SK-MEL-5 (cell line): Measurements from ENCODE around the gene PKN1. TPM values are rescaled to one million over a fixed set of nuclear protein-coding genes. Genes with fewer than 3 reads are reported as not detected.

Experiments
- DNase-seq: peaks from one replicate; pipeline ENCODE4 v3.0.0-alpha.2; 2016; ENCODE audit warnings: low read depth, low spot score
- in situ Hi-C: cut with HindIII; loops from 2 replicates; pipeline ENCODE4 v1.10.0; 2016; ENCODE audit warnings: low sequenced_read_pairs, high pct_unique_total_duplicates, low pct_unique_long_range_greater_than_20kb
- small RNA-seq, 2 experiments: library from RNA; depleted of rRNA; stranded (forward); fragments of <200 nt; gene quantifications; one replicate each; pipeline ENCODE3, GENCODE V24; 2014
- total RNA-seq: library from RNA; depleted of rRNA; stranded (reverse); fragments of >200 nt; shearing (Covaris generic); gene quantifications from 2 replicates; pipeline ENCODE4 v1.2.3, GENCODE V29; 2014; rRNA removed

PKN1 gene
- total RNA-seq, 1 experiment from 2014 or later = 31.1 TPM

DNA sequence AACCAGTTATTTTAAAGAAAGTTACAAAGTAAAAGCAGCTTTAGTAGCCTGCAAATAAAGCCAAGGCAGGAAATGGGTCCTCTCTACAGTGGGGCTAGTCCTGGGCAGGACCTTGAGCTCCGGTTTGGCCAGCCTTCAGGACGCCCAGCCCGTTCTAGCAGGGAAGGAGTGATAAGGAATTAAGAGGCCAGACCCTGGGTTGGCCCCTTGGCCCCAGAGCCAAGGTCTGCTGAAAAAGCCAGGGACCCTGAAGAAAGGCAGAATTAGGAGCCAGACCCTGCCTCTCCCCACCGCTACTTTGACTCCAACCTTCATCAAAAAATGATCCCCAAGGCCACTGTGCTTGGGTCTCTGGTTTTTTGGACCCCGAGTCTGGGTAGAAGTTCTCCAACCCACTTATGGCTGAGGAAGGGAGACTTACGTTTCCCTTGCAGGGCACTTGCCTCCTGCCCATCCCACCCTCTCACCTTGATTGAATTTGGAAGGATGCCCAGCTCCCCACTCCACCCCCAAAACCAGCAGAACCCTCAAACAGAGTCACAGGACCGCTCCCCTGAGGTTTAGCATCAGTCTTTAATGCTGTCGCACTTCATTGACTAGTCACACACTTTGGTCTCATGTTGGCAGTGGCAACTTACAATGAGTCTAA, 81.2 kb downstream of the PKN1 start:
- in situ Hi-C loops = no loop called here
- no peak for DNase-seq

DNA sequence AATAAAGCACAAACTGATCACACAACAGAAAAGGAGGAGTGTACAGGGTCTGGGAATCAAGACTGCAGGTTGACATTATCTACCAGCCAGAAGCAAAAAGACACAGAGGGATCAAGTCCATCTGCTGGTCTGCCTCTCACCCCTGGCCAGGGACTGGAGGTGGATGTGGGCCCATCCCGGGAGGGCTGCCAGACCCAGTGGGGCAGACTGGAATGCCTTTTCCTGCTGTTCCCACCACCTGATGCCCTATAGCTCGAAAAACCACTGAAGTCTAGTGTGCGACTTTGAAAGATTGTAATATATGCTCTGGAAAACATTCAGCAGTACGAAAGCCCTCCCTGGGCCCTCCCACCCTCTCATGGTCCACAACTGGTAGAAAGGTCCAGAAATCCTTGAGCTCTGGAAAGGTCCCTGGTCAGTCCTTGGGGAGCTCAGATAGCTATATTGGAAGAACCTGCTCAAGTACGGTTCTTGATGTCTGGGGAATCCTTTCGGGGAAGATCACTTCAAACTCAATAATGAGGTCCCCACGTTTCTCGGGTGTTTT, 82.5 kb downstream of the PKN1 start:
- no peak for DNase-seq
- in situ Hi-C loops = no loop called here

GRCh38 chr19:14516048-14516534, 83.0 kb downstream of the PKN1 start:
- in situ Hi-C loops = no loop called here
- no peak for DNase-seq

- in situ Hi-C loops = no loop called here
- DNase-seq = no peak
Observed at GRCh38 chr19:14516746-14517438, 83.8 kb downstream of the PKN1 start.

- DNase-seq = no peak
- in situ Hi-C loops = no loop called here
Observed at GRCh38 chr19:14517446-14517839, 84.3 kb downstream of the PKN1 start.

GRCh38 chr19:14517840-14518505, 84.9 kb downstream of the PKN1 start, which contains the start of gene DNAJB1:
Gene DNAJB1 (minus strand): TSS chr19:14518397. CDS start chr19:14518349, 48 bp downstream.
- DNase-seq = peak; percentile 58
- in situ Hi-C loops = no loop called here

- in situ Hi-C loops = no loop called here
- no peak for DNase-seq
Observed at GRCh38 chr19:14519245-14519859, 86.2 kb downstream of the PKN1 start.

DNA sequence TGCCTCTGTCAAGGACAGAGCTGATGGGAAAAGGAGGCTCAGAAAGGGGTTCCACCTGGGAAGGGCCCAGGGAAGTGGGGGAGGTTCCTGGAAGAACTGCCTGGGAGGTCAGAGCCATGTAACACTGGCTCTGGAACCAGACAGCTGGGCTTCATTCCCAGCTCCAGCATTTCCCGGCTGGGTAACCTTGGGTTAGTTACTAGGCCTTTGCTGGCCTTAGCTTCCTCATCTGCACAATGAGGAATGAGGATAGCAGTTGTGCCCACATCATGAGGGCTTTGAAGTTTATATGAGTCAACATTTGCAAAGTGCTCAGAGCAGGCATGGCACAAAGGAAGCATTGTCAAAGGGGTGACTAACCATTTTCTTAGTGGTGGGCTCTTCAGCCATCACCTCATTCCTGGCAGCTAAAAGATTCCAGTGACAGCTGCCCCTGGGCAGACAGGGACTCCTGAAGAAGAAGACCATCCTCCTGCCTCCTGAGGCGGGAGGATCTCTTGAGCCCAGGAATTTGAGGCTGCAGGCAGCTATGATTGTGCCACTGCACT, 86.8 kb downstream of the PKN1 start:
- in situ Hi-C loops = no loop called here
- peak; percentile 96 for DNase-seq

DNA sequence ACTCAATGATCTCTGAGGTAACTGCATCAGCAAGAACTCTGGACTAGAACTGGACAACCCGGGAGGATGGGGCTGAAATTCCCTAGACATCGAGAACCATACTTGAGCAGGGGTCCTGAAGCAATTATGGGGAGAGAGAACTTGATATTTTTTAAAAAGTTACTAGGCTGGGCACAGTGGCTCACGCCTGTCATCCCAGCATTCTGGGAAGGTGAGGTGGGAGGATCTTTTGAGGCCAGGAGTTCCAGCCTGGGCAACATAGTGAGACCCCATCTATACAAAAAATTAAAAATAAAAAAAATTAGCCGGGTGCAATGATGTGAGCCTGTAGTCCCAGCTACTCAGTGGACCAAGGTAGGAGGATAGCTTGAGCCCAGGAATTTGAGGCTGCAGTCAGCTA, 87.4 kb downstream of the PKN1 start:
- DNase-seq = no peak
- in situ Hi-C loops = no loop called here

Small RNA genes lying within 50 kb of the gene (small RNA-seq; reads per million reads assigned to genes)
- 0 reads per million in 2 experiments for gene SNRPGP15

Other genes starting within 250 kb of the PKN1 start
- gene ADGRL1, start 227.1 kb upstream of the PKN1 start, total RNA-seq = 5.0 and 8.1 TPM in 2 replicates
- 11.3 and 14.2 TPM in 2 replicates for gene ADGRE5, start 51.9 kb upstream of the PKN1 start, total RNA-seq
- 72.9 and 76.8 TPM in 2 replicates for gene DDX39A, start 14.0 kb upstream of the PKN1 start, total RNA-seq
- gene PTGER1, start 42.0 kb downstream of the PKN1 start, total RNA-seq = not detected in 2 replicates
- 207 and 229 TPM in 2 replicates for gene GIPC1, start 62.8 kb downstream of the PKN1 start, total RNA-seq
- 96.8 and 105 TPM in 2 replicates for gene DNAJB1, start 85.1 kb downstream of the PKN1 start, total RNA-seq
- gene TECR, start 96.3 kb downstream of the PKN1 start, total RNA-seq = 62.8 and 90.9 TPM in 2 replicates
- gene NDUFB7, start 138.8 kb downstream of the PKN1 start, total RNA-seq = 190 and 221 TPM in 2 replicates
- 0.26 TPM in 1 of 2 replicates, not detected in the other for gene CLEC17A, start 149.8 kb downstream of the PKN1 start, total RNA-seq
- gene ADGRE3, start 241.5 kb downstream of the PKN1 start, total RNA-seq = not detected in 2 replicates